ENCODE results near the gene PDE4C. TPM values are rescaled to one million over a fixed set of nuclear protein-coding genes. Genes with fewer than 3 reads are reported as not detected.

PDE4C gene
- total RNA-seq, 1 experiment from 2014 or later = 0.36 TPM

- TF ChIP-seq CTCF (IDR thresholded peaks at IDR 0.05; ENCODE audit: insufficient read depth in 1 of 2, low read depth in 1 of 2, low read length in 1 of 2, severe bottlenecking in 1 of 2, unreplicated experiment in 1 of 2) = no peak
- H3K36me3 Mint-ChIP-seq (ENCODE audit: insufficient read depth, unreplicated experiment) = no peaks in the 10 kb centered on the region
- BruUV-seq (replicated peaks) = no TSS peak
- H3K27me3 Mint-ChIP-seq (ENCODE audit: insufficient read depth, unreplicated experiment) = peaks cover 5% of the 10 kb centered on the region
- no peaks in the 10 kb centered on the region for H3K27me3 ChIP-seq (replicated peaks; ENCODE audit: control insufficient read depth, insufficient read depth, low read length)
- no peaks in the 10 kb centered on the region for H3K4me1 ChIP-seq
- H3K9me3 ChIP-seq = no peaks in the 10 kb centered on the region
- CTCF ChIA-PET = interaction anchor here (0.6 kb wide), 1 partner anchor 13 kb away, joined by 3 read pairs; no protein-coding TSS in a partner anchor
- no peaks in the 10 kb centered on the region for H3K36me3 ChIP-seq (ENCODE audit: control insufficient read depth, insufficient read depth, low read length)
- no peak for DNase-seq
- H3K27ac Mint-ChIP-seq (ENCODE audit: unreplicated experiment) = no peak overlapping the region
- no peaks in the 10 kb centered on the region for H3K4me1 Mint-ChIP-seq (ENCODE audit: low read depth, unreplicated experiment)
- H3K9me3 Mint-ChIP-seq (ENCODE audit: unreplicated experiment) = no peaks in the 10 kb centered on the region
- no peak overlapping the region for H3K4me3 Mint-ChIP-seq (ENCODE audit: unreplicated experiment)
- POLR2A ChIA-PET = no interaction called here
- intact Hi-C loops (cut with micrococcal nuclease; ENCODE audit: unreplicated experiment) = no loop called here
- H3K4me3 ChIP-seq (ENCODE audit: low read depth, low read length) = no peak overlapping the region
These were observed 13.1 kb upstream of the PDE4C start for GRCh38 chr19:18239303-18239702.

- Mint-ChIP-seq H3K36me3 (ENCODE audit: insufficient read depth, unreplicated experiment) (no peaks in the 10 kb centered on the region), H3K4me1 (ENCODE audit: low read depth, unreplicated experiment) (no peaks in the 10 kb centered on the region), H3K4me3 (ENCODE audit: unreplicated experiment) (no peak overlapping the region), H3K9me3 (ENCODE audit: unreplicated experiment) (no peaks in the 10 kb centered on the region), H3K27me3 (ENCODE audit: insufficient read depth, unreplicated experiment) (peaks cover 6% of the 10 kb centered on the region), H3K27ac (ENCODE audit: unreplicated experiment) (no peak overlapping the region)
- no peaks in the 10 kb centered on the region for H3K27me3 ChIP-seq (replicated peaks; ENCODE audit: control insufficient read depth, insufficient read depth, low read length)
- H3K36me3 ChIP-seq (ENCODE audit: control insufficient read depth, insufficient read depth, low read length) = no peaks in the 10 kb centered on the region
- no peak for DNase-seq
- ChIA-PET CTCF (interaction anchor here (1.5 kb wide), 1 partner anchor 18 kb away, joined by 5 read pairs; no protein-coding TSS in a partner anchor), POLR2A (interaction anchor here (1.1 kb wide), 1 partner anchor 10 kb away, joined by 3 read pairs; no protein-coding TSS in a partner anchor)
- H3K9me3 ChIP-seq = no peaks in the 10 kb centered on the region
- no TSS peak for BruUV-seq (replicated peaks)
- no peak for TF ChIP-seq CTCF (IDR thresholded peaks at IDR 0.05; ENCODE audit: insufficient read depth in 1 of 2, low read depth in 1 of 2, low read length in 1 of 2, severe bottlenecking in 1 of 2, unreplicated experiment in 1 of 2)
- 0 out of 2 replicates have a peak, but pooled peaks cover 3% of the 10 kb centered on the region for H3K4me1 ChIP-seq
- H3K4me3 ChIP-seq (ENCODE audit: low read depth, low read length) = no peak overlapping the region
- intact Hi-C loops (cut with micrococcal nuclease; ENCODE audit: unreplicated experiment) = no loop called here
These were observed 8.0 kb upstream of the PDE4C start for GRCh38 chr19:18234194-18234593.

GRCh38 chr19:18233224-18233825 lies 7.1 kb upstream of the PDE4C start:
- Histone ChIP-seq H3K36me3 (ENCODE audit: control insufficient read depth, insufficient read depth, low read length) (no peaks in the 10 kb centered on the region), H3K9me3 (no peaks in the 10 kb centered on the region), H3K4me1 (0 out of 2 replicates have a peak, but pooled peaks cover 3% of the 10 kb centered on the region), H3K27me3 (replicated peaks; ENCODE audit: control insufficient read depth, insufficient read depth, low read length) (no peaks in the 10 kb centered on the region), H3K4me3 (ENCODE audit: low read depth, low read length) (no peak overlapping the region)
- peaks cover 6% of the 10 kb centered on the region for H3K27me3 Mint-ChIP-seq (ENCODE audit: insufficient read depth, unreplicated experiment)
- POLR2A ChIA-PET = interaction anchor here (0.6 to 1.1 kb wide), 2 partner anchors 9 to 95 kb away, joined by 3 read pairs; no protein-coding TSS in a partner anchor
- no peak overlapping the region for H3K27ac Mint-ChIP-seq (ENCODE audit: unreplicated experiment)
- no TSS peak for BruUV-seq (replicated peaks)
- no peak for TF ChIP-seq CTCF (IDR thresholded peaks at IDR 0.05; ENCODE audit: insufficient read depth in 1 of 2, low read depth in 1 of 2, low read length in 1 of 2, severe bottlenecking in 1 of 2, unreplicated experiment in 1 of 2)
- no peaks in the 10 kb centered on the region for H3K4me1 Mint-ChIP-seq (ENCODE audit: low read depth, unreplicated experiment)
- no peaks in the 10 kb centered on the region for H3K36me3 Mint-ChIP-seq (ENCODE audit: insufficient read depth, unreplicated experiment)
- CTCF ChIA-PET = interaction anchor here (1.0 to 1.5 kb wide), 3 partner anchors 9 to 46 kb away, joined by 4 to 10 read pairs (median 5); no protein-coding TSS in a partner anchor
- DNase-seq = peak; percentile 59 to 77
- intact Hi-C loops (cut with micrococcal nuclease; ENCODE audit: unreplicated experiment) = no loop called here
- no peaks in the 10 kb centered on the region for H3K9me3 Mint-ChIP-seq (ENCODE audit: unreplicated experiment)
- H3K4me3 Mint-ChIP-seq (ENCODE audit: unreplicated experiment) = no peak overlapping the region
